Kidney tubule cell (primary cell): Measurements from ENCODE around the gene LDHA.
"Not testable (repeated sequence)": the region's sequence is repeated elsewhere in the genome, so short reads cannot be mapped to it uniquely, and the experiment has no call there.

Source experiments
- DNase-seq: peaks from one replicate; pipeline ENCODE4 v3.0.0-alpha.2; 2018; ENCODE audit warnings: low spot score

Gene LDHA

GRCh38 chr11:18394928-18395734 lies 768 bp downstream of the LDHA start:
- peak; percentile 26 for DNase-seq

DNA sequence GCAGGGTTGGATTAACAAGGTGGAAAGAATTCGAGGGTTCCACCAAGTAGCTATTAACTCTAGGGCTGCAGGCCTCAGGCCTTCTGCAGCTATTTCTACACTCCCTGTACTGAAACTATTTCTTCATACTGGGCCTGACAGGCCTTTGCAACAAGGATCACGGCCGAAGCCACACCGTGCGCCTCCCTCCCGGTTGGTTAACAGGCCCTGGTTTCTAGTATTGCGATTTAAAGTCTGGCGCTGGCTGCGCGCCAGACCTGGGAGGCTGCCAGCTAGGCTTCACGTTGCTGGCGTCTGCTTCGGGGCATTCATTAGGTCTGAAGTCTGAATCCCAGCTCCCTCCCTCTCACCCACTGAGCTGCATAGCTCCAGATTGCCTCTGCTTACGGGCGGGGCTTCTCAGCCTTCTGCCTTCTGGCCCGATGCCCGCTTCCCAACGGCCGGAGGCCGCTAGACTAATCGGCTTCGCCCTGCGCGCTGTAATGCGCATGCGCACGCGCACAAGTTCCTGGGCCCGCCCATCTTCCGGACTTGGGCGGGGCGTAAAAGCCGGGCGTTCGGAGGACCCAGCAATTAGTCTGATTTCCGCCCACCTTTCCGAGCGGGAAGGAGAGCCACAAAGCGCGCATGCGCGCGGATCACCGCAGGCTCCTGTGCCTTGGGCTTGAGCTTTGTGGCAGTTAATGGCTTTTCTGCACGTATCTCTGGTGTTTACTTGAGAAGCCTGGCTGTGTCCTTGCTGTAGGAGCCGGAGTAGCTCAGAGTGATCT lies 1.6 kb downstream of the LDHA start:
- DNase-seq, result peak; percentile 99

- no peak for DNase-seq
Observed at GRCh38 chr11:18397921-18398320, 3.6 kb downstream of the LDHA start.

- DNase-seq, result not testable (repeated sequence)
Observed at GRCh38 chr11:18401077-18401476, 6.7 kb downstream of the LDHA start.

GRCh38 chr11:18404062-18404461 lies 9.7 kb downstream of the LDHA start:
- DNase-seq, result no peak

GRCh38 chr11:18407400-18407799 lies 13.0 kb downstream of the LDHA start:
- peak; percentile 77 for DNase-seq

DNA sequence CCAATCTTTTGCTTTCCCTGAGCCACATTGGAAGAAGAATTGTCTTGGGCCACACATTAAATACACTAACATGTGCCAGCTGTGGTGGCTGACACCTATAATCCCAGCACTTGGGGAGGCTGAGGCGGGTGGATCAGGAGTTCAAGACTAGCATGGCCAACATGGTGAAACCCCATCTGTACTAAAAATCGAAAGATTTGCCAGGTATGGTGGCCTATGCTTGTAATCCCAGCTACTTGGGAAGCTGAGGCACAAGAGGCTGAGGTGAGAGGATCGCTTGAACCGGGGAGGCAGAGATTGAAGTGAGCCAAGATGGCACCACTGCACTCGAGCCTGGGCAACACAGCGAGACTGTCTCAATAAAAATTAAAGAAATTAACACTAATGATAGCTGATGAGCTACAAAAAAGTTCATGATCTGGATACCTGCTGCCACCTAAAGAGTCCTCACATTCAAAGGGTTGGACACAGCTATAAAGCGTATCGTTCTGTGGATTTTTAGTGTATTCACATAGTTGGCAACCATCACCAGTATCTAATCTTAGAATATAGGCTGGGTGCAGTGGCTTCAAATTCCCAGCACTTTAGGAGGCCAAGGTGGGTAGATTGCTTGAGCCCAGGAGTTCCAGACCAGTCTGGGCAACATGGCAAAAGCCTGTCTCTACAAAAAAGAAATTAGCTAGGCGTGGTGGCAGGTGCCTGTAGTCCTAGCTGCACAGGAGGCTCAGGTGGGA lies 14.4 kb downstream of the LDHA start:
- DNase-seq, result peak; percentile 50

DNA sequence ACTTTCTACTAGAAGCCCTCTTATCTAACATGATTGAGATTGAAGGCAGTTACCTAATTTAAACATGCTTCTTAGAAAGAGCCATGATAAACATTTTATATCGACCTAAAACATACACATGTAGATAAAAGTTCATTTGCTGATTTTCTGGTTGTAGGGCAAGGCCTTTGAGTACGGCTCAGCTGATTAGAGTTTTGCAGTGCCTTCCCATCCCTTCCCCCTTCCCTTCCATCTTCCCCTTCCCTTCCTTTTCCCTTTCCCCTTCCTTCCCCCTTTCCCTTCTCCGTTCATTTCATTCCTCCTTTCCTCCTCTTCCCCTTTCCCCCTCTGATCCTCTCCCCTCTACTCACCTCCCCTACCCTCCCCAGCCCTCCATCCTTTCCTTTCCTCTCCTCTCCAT lies 22.1 kb downstream of the LDHA start:
- no peak for DNase-seq

- no peak for DNase-seq
Observed at GRCh38 chr11:18419040-18419439, 24.7 kb downstream of the LDHA start.

DNA sequence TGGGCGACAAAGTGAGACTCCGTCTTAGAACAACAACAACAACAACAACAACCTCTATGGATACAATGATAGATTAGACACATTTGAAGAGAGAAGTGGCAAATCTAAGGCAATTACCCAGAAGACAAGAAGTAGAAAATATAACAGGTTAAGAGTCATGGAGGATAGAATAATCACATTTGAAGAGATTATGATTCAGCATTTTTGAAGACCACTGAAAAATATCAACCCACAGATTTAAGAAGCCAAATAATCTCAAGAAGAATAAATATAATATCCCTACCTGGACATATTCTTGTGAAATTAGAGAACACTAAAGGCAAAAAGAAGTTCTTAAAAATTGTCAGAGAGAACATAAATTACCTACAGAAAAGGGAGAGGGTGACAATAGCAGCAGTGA lies 25.7 kb downstream of the LDHA start:
- DNase-seq, result no peak

GRCh38 chr11:18427240-18427639 lies 32.9 kb downstream of the LDHA start:
- no peak for DNase-seq

GRCh38 chr11:18429332-18429731 lies 35.0 kb downstream of the LDHA start:
- DNase-seq, result no peak

GRCh38 chr11:18438691-18439090 lies 44.3 kb downstream of the LDHA start:
- DNase-seq, result no peak

DNA sequence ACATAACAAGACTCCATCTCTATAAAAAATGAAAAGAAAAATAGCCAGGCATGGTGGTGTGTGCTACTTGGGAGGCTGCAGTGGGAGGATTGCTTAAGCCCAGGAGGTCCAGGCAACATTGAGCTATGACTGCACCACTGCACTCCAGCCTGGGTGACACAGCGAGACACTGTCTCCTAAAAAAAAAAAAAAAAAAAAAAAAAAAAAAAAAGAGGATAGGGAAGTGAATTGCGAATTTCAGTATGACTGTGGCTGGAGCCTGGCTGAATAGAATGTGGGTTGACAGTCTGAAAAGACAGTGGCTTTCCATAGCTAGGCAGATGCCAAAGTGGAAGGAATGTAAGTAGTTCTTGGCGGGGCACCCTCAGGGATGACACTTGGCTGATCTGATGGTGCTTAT lies 54.9 kb downstream of the LDHA start:
- DNase-seq, result no peak

DNA sequence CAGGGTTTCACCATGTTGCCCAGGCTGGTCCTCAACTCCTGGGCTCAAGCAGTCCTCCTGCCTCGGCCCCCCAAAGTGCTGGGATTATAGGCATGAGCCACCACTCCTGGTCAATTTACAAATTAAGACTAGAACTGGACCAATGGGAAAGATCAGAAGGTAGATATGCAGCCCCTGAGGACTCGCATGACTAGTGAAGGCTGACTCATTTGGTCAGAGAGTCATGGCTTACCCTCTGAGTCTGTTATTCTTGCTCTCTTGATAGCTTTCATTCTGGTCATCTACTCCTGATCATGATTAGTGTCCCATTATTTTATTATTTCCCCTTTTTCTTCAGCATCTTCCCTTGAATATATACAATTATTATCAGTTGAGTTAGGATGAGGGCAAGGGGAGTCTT lies 58.6 kb downstream of the LDHA start:
- peak; percentile 25 for DNase-seq

DNA sequence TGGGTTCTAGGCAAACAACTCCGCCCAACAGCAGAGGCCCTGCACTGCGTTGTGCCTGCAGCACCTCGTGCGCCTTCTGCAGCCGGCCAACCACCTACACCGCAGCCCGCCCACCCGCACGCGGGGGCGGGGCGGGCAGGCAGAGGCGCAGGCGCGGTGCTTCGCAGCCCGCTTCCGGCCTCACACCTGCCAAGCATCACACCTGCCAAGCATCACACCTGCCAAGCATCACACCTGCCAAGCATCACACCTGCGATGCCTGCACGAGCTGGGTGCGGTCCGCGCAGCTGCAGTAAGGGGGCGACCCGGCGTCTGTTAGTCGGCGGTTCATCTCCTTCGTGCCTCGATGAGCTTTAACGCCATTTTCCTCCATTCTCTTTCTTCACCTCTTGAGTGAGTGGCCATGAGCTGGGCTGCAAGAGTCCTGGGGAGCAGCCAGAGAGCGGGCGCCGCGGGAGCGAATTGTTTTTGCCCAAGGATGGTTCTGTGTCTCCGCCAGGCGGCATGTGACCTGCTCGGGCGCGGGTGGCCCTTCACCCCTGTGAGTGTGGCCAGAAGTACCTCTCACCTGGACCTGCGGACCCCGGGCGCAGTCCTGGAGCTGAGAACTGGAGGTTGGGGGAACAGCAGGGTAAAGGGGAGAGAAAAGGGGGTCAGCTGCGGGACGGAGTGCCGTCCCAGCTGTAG lies 61.5 kb downstream of the LDHA start, which contains the start of gene LDHAL6A:
LDHAL6A (plus strand) TSS at position 171 of the 687 bp plus-strand sequence. CDS start 825 bp downstream, outside the sequence.
- DNase-seq, result no peak

DNA sequence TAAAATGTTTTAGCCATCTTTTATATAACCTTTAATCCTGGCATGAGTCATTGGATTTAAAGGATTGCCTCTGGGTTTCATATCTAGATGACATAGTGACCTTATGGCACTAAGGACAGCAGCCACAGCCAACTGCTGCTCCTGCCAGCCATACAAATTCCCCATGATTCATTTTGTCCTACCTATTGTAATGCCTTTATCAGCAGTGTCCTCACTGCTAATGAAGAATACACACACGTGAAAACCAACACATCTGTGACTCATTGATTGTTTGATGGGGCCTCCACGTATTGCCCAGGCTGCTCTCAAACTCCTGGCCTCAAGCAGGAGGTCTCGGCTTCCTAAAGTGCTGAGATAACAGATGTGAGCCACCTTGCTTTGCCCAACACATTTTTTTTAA lies 63.1 kb downstream of the LDHA start:
- no peak for DNase-seq
